ENCODE data around the gene OPTN.

GRCh38 chr10:13087986-13088618 lies 11.9 kb upstream of the OPTN start:
- TF ChIP-seq CTCF (IDR thresholded peaks at IDR 0.05; ENCODE audit: control extremely low read depth in 1 of 3, insufficient read depth in 1 of 3, low read depth in 1 of 3, low read length in 3 of 3) (no peak), POLR2AphosphoS5 (IDR thresholded peaks at IDR 0.05; ENCODE audit: low read depth, low read length) (no peak), SUZ12 (IDR thresholded peaks at IDR 0.05; ENCODE audit: low read length) (no peak), POLR2A (IDR thresholded peaks at IDR 0.05; ENCODE audit: control extremely low read depth in 1 of 2, low read depth in 2 of 2, low read length in 2 of 2) (no peak), SP1 (IDR thresholded peaks at IDR 0.05; ENCODE audit: low read depth, low read length) (no peak), EGR1 (IDR thresholded peaks at IDR 0.05; ENCODE audit: borderline replicate concordance, low read depth, low read length) (no peak), MAX (IDR thresholded peaks at IDR 0.05) (no peak), CHD2 (IDR thresholded peaks at IDR 0.05; ENCODE audit: low read length) (no peak), TBP (IDR thresholded peaks at IDR 0.05; ENCODE audit: low read depth, low read length) (no peak), CBX5 (IDR thresholded peaks at IDR 0.05; ENCODE audit: low read depth, low read length) (no peak), EZH2 (IDR thresholded peaks at IDR 0.05; ENCODE audit: low read depth, low read length, severe bottlenecking) (no peak), RXRA (IDR thresholded peaks at IDR 0.05; ENCODE audit: insufficient read depth, low read depth, low read length) (no peak), ZNF274 (IDR thresholded peaks at IDR 0.05; ENCODE audit: borderline replicate concordance, extremely low read depth, low read length) (no peak)

Data from H1 (cell line).